Activated effector memory CD4-positive, alpha-beta T cell treated with anti-CD3 and anti-CD28 coated beads, Interleukin-2, amount 50 U/mL, for 16 hours (primary cell): Measurements from ENCODE around the gene BCAS1.
"Not testable (repeated sequence)": the region's sequence is repeated elsewhere in the genome, so short reads cannot be mapped to it uniquely, and the experiment has no call there.

ENCODE experiments used
- DNase-seq: peaks from one replicate; pipeline ENCODE4 v3.0.0-alpha.2; 2020

BCAS1 gene

DNA sequence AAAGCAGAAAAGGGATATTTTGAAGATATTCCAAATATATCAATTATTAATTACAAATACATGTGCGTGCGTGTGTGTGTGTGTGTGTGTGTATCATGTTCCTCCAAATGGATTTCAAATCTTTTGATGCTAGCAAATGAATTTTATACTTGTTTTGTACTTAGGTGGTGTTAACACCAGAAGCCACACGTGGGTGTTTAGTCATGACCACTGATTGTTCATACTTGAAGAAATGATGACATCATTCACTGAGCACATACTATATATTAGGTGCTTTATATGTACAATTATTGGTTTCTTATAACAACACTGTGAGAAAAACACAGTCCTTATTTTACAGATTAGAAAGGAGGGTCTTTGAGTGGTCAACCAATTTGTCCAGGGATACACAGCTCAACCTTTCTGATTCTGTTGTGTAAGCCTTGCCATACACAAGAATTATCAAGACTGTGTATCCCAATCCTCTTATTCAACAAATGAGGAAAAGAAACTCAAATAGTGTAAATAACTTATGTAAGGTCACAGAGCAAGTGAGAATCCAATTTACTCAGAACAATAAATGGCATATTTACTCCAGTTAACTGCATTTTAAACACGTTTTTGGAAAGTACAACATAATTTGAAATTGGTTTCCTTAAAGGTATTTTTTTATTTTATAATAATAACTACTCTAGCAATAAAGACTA is 88.5 kb downstream of the BCAS1 start:
- no peak for DNase-seq

DNA sequence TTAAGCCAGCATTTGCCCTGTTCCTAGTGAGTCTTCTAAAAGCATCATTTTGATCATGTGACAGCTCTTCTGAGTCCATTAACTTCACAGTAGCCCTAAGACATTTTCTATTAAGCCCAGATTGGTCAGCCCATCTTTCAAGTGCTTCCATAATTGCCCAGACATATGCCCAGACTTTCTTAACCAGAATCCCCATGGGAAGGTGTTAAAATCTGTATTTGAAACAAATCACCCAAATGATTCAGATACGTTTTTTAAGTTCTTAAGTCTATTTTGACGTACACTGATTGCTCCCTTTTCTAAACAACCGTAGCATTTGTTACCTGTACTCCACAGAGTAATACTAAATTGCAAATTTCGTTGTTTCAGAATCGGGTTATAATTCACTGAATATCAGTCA is 89.3 kb downstream of the BCAS1 start:
- no peak for DNase-seq

DNA sequence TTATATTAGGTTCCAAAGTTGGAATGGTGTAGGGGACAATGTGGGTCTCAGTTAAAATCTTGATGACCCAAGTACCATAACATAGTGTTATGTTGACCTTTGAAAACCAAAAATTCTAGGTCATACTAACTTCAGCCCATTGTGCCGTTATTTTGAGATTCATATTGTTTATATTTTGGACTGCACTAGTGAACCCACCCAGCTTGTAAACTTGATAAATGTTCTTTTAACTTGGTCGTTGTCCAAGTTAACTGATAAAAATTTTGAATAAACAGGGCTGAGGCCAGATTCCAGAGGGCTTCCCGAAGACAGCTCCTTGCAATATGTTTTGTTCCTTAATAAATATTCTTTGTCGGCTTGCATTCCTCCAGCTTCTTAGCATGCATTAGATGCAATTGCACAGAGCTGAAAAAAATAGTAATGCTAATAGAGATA is 90.3 kb downstream of the BCAS1 start:
- no peak for DNase-seq

DNA sequence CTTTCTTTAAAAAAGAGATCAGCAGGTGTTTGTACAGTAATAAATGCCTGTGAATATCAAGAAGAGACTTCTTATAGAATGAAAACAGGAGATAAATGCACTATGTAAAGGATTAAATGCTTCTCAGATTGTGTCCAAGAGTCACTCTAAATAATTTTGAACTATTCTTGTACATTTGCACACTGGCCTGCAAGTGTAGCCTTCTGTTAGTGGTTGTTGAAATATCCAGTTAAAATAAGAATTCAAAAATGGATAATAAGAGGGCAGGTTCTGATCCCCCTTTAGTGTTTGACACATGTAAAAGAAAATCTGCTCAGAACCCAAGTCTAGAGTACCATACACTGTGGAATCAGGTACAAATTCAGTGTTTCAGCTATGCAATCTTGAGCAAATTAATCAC is 91.9 kb downstream of the BCAS1 start:
- DNase-seq, result no peak

DNA sequence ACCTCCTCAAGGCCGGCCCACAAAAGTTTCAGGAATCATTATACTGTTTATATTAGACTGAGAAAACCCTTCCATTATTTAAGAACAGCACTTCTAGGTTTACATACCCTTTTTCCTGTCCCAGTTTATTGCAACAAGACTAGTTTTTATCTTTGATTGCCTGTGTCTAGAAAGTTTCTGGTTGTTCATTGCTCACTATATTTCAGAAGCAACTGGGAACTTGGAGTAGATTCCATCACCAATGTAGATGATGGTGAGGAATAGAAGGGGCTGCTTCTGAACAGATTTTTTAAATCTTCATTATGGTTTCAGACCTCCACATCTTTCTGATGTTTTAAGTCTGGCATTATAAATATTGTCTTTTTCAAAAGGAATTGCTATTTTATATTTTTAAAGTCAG is 93.0 kb downstream of the BCAS1 start:
- DNase-seq, result no peak

DNA sequence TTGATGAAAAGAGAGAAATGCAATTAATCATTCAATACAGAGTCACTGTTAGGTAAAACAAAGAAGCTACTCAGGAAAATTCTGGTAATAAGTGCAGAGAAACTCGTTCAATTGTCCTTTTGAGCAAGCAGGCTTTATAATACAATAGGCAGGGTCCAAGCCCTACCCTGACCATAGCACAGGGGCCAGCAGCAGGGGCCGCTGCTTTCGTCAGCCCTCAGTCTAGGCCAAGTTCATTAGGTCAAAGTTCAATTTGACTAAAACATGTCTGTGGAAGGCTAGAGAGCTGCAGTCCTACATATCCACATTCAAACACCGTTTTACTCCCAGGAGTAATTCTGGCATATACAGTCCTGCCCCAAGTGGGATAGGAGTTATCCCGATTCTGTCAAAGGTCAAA is 94.6 kb downstream of the BCAS1 start:
- no peak for DNase-seq

DNA sequence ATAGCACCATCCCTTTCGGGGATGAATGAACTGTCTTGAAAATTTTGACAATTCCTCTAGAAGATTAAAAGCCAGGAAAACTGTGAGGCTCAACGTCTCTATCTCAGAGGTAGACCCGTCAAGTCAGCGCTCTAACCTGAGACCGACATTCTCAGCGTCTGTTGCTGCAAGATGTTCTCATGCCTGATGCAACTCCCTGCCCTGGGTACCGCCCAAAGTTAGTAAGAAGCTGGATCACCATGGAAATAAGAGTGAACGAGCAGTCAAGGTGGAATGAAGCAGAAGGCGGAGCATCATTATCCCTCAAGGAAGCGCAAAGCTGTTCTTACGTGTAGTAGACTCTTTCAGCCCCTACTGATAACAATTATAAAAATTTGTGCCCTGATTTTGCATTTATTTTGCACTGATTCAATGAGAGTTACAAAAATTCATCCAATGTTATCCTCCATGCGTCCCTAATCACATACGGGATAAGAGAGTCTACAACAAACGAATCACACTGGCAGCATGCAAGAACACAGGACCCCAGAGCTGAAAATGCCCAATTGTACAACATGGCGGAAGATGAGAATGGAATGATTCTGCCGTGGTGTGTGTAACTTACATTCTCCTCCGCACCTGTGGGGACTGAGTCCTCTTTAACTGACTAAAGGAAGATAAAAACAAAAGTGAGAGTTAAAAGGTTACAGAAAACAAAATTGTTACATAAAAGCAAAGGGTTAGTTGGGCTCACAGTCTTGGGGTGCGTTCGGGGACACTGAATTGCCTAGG is 95.4 kb downstream of the BCAS1 start:
- DNase-seq, result no peak

DNA sequence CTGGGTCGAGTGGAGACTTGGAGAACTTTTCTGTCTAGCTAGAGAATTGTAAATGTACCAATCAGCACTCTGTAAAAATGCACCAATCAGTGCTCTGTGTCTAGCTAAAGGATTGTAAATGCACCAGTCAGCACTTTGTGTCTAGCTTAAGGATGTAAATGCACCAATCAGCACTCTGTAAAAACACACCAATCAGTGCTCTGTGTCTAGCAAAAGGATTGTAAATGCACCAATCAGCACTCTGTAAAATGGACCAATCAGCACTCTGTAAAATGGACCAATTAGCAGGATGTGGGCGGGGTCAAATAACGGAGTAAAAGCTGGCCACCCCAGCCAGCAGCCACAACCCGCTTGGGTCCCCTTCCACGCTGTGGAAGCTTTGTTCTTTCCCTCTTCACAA is 96.5 kb downstream of the BCAS1 start:
- not testable (repeated sequence) for DNase-seq

DNA sequence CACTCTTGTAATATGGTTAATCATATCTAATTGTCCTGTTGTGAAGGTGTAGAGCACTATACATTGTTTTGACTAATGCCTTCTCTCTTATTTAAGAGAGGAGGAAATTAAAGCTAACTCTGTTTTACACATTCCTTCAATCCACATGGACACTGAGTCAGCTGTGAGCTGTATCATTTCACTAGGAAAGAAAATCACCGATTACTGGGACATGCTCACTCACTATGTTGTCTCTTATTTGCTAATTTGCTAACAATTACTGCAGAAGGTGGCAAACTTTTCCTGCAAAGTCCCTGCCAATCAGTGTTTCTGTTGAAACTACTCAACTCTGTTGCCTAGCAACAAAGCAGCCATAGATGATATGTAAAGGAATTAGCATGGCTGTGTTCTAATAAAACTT is 98.2 kb downstream of the BCAS1 start:
- DNase-seq, result no peak

DNA sequence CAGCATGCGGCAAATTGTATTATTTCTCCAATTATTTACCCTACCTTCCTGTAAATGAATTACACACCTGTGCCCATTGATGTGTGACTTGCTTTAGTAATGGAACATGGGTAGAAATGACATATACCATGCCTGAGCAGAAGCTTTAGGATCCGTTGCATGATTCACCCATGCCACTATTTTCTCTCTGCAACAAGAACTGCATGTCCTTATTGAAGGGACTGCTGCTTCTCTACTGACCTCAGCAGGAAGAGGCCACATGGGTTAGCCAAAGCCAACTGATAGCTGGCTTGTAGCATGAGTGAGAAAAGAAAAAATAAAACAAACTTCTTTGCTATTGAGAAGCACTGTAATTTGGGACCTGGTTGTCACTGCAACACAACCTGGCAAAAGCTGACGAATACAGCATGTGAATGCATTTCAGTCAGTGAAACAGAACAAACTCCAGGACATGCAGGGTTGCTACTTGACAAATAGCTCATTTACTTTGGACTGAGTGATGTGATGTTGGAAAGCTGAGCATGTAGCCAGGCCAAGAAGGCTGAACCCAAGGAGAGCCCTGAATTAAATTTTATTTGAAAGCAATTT is 99.2 kb downstream of the BCAS1 start:
- DNase-seq, result no peak

DNA sequence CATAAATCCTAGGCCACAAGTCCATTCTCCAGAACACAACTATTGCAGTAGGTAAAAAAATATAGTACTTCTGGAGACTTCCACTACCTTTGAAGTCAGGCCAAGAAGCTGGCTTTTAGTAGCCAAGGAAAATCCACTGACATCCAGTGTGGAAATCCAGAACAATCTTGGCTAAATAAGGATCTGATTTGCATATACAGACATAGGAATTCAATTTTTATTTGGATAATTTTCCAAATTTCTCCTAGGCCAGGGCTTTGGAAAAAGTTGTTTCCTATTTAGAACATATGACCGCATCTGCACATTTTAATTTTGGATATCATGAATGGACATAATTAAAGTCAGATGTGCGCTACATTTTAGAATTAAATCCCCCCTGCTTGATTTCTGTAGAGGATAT is 100.2 kb downstream of the BCAS1 start:
- DNase-seq, result no peak

DNA sequence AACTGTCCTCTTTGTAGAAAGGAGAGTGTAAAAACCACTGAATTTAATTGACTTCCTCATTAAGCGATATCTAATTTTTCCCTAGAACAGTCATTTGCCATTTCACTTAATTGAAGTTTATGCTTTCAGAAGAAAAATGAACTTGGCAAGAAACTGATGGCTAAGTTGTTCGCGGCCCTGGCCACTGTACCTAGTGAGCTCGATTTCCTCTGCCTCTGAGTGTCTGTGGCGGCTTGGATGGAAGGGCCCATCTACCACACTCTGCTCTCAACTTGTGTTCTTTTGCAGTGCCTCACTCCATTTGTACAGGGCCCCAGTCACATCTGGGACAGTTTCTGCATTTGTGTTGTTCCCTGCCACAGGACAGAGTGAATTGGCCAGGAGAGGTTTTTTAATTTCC is 102.9 kb downstream of the BCAS1 start:
- DNase-seq, result no peak

DNA sequence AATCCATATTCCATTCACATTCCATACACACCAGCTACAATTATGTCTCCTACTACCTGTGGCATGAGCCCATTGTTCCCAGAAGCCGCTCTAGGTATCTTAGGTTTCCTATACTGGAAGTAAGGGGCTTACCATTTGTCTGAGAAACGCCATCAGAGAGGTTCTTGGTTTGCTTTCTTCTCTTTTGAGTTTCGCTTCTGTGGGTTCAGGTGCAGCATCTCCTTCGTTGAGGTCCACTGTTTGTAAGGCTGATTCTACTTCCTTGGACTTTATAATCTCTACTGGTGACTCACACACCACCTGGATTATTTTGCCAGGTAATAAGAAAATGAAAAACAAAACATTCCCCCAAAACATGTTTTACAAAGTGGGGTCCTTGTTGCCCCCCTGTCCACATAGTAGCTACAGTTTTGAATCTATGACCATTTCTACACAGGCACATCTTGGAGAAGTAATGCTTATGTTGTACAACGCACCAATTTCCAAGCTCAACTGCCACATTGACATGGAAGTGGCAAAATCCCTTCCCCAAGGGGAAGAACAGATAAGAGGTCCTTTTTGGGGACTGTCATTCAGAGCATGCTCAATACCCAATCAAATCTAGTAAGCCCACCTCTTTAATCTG is 103.5 kb downstream of the BCAS1 start:
- DNase-seq, result no peak

DNA sequence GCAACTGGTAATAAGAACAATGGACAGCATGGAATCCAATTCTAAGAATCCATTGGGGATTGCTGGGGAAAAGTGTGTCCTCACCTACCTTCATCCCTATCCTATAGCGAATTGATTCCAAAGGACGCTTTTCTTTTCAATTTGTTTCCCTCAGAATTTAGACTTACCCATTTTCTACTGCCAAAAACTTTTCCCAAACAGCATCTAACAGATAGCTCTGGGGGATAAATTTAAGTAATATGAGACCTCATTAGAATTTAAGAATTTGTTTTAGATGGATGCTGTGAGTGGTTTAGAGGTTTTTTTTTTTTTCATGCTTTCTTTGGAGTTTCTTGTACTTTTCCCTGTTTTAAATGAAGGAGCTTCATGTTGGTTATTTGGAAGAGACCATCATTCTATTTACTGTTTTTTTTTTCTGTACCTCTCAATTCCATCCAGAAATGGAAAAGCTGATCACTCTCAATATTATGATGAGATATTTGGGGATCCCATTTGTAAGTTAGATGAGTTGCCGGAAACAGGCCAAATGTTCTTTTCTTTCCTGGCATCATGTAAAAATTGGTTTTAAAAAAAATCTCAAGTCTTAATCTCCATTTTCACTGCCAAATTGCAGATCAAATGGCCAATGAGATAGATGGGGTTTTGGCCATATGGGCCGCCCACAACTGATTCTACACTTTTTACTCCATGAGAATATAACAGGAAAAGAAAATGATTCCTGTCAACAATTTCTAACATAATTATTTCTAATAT is 105.7 kb downstream of the BCAS1 start:
- DNase-seq, result no peak

DNA sequence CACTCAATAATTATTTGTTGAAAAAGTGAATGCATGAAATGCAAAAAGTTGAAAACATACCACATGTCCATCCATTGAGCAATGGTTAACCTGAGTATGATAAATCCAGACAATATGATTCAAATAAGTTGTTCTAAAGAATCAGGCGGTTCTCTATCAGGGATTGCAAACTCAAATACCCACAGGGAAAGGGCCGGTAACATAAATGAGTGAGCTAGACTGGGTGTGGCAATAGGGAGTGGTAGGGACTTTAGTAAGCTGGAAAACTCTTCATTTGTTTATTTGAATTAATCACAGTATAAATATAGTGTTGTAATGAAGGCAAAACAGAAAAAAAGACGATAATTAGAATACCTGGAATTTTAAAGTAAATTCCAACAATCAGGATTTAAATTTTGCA is 106.3 kb downstream of the BCAS1 start:
- no peak for DNase-seq

DNA sequence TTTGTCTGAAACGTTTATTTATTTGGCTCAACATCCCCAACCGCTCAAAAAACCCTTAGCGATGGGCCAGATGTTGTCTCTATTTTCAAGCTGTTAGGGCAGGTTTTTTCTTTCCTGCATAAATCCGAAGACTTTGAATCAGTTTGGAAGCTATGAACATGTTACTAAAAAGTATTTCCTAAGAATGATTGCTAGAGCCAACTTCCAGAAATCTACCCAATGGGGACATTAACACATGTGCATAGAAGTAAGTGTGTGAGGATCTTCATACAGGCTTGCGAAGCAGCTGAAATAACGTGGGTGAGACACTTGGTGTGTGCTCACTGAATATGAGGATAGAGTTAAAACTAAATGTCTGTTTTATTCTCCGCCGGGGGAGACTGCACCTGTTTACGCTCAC is 106.8 kb downstream of the BCAS1 start:
- no peak for DNase-seq

DNA sequence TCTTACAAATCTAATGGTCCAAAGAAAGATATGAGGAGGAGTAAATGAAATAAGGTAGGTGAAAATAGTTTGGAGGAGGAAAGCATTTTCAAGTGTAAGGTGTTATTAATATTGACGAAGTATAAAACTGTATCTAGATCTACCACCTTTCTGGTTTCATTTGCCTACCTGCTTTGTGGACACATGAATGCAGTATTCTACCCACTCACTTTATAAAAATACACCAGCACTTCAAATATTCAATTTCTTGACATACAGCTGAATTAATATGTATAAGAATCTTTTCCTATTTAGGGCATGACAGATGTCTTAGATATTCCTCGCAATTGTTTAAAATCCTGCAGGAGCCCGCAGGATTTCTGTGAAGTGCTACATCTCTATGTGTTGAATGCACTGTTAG is 108.0 kb downstream of the BCAS1 start:
- no peak for DNase-seq

DNA sequence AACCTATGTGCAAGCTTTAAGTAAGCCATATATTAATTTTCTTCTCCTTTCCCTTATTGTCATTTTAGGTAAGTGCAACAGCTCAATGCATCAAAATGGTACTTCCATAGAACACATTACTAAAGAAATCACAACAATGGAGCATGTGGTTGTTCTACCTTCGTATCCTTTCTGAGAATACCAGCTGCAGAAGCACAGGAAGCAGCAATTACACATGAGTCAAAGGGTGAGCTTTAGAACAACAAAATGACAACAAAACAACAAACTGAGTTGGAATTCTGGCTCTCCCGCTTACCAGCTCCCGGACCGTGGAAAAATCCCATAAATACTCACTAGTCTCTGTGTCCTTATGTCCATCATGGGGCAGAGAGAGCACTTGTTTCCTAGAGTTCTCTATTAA is 108.9 kb downstream of the BCAS1 start:
- DNase-seq, result no peak

DNA sequence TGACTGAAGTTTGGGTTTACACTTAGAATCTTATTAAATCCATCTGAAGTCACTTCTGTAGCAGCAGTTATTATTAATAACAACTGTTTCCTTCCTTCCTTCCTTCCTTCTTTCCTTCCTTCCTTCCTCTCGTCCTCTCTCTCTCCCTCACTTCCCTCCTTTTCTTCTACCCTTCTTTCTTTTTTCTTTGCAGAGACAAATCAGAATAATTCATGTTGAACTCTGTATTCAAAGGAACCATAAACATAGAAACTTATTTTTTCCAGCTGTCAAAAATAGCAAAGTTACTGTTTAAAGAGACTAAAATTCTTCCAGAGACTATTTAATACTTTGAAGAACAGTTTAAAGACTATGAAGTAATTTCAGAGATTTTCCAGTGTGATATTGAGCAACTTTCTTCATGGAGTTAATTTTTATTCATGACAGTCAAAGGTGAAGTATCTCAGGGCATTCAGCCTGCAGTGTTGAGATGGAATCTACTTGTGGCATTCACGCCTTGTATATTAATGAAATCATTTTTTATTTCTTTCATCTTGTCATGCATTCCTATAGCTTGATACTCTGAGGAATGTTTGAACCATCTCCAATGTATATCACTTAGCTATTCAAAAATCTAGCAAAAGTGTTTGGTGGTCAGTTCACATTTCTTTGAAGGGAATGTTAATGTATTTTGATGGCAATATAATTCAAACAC is 109.7 kb downstream of the BCAS1 start:
- no peak for DNase-seq

DNA sequence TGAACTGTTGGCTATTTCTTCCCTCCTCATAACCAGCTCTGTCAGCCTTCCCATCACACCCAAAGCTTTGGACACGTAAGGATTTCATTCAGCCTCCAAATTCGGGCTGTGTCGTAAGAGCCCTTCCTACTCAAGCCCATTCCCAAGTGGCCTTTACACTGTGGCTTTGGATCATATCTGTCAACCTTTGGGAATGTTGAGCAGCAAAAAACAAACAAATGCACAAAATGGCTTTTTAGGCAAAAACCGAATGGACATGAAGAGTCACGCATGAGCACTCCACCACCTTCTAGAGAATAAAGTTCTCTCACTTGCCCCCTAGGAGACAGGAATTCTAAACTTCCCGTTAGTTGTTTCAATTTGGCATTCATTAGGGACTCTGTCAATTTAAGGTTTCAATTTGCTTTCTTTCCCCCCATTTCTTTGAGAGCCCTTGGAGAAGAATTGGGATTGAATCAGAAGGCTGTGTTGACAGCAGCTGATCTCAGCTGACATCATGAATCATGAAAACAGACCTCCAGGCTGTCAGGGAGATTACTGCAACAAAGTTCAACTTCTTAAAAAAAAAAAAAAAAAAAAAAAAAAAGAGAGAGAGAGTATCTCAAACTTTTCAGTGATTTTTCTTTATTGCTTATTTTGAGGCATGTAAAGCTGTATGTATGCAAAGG is 110.3 kb downstream of the BCAS1 start:
- DNase-seq, result no peak

DNA sequence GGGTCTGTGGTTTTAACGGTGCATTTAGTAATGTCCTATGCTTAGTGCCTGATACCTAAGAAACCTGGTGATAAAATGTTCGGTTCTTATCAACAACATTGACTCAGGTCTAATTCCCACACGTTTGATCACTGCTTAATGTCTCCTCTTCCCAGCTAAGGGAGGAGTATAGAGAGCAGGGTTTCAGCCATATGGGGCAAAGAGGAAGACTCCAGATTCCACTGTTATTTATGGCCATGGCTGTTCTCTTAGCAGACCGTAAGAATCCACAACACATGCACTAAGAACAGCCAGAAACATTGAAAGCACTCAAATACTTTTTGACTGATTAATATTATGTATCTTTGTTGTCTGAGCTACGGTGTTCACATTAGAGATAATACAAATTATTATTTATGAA is 112.1 kb downstream of the BCAS1 start:
- no peak for DNase-seq
